RWPE2 (cell line): Measurements from ENCODE around the gene ZC3H15.
A peak's percentile ranks its signal among the peaks of the same experiment; 100 is the strongest.

Experiments used
- ATAC-seq: fragments of 200-7000 bp; cut with Tn5 transposase; 3 replicates; pipeline ENCODE4 v1.9.1; 2021; ENCODE audit warnings: low read depth
- DNase-seq: peaks from one replicate; pipeline ENCODE4 v3.0.0-alpha.2; 2020; ENCODE audit warnings: low spot score
- H3K27ac ChIP-seq: fragments of 450-650 bp; 2 replicates; pipeline ENCODE4 v1.5.1; 2017; ENCODE audit warnings: mild to moderate bottlenecking; ENCODE audit not compliant: poor library complexity, severe bottlenecking
- H3K27me3 ChIP-seq: fragments of 250-450 bp; sonication (Bioruptor Pico); 2 replicates; pipeline ENCODE4 v1.5.1; 2021; ENCODE audit warnings: mild to moderate bottlenecking, moderate library complexity; ENCODE audit not compliant: insufficient read depth, poor library complexity, severe bottlenecking
- H3K36me3 ChIP-seq: fragments of 250-450 bp; sonication (Bioruptor Pico); 2 replicates; pipeline ENCODE4 v1.5.1; 2020; ENCODE audit warnings: low read depth, mild to moderate bottlenecking, moderate library complexity
- H3K4me1 ChIP-seq: fragments of 250-450 bp; sonication (Bioruptor Pico); 2 replicates; pipeline ENCODE4 v1.5.1; 2021; ENCODE audit warnings: mild to moderate bottlenecking, moderate library complexity; ENCODE audit not compliant: insufficient read depth, poor library complexity, severe bottlenecking
- H3K4me3 ChIP-seq: fragments of 250-450 bp; sonication (Bioruptor Pico); 2 replicates; pipeline ENCODE4 v1.5.1; 2021; ENCODE audit warnings: mild to moderate bottlenecking, moderate library complexity; ENCODE audit not compliant: severe bottlenecking
- H3K9me3 ChIP-seq: fragments of 250-450 bp; sonication (Bioruptor Pico); 2 replicates; pipeline ENCODE4 v1.5.1; 2021; ENCODE audit warnings: mild to moderate bottlenecking, moderate library complexity; ENCODE audit not compliant: severe bottlenecking
- TF ChIP-seq, protein P1 (sequence below): fragments of 450-650 bp; IDR thresholded peaks from one replicate; pipeline ENCODE4 v1.5.1; 2017; ENCODE audit warnings: mild to moderate bottlenecking, moderate library complexity; ENCODE audit not compliant: poor library complexity, severe bottlenecking

The ZC3H15 gene

DNA sequence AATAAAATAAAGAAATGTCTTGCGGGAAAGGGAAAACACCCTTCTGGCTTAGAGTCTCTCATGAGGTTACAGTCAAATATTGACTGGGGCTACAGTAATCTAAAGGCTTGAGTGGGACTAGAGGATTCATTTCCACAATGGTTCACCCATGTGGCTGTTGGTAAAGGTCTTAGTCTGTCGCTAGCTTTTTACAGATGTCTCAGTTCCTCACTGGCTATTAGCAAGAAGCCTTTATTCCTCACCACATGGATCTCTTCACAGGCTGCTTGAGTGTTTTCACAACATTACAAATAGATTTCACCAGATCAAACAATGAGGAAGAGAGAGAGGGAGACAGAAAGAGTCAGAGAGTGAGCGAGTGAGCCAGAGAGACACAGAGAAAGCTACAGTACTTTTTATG, 8.3 kb upstream of the ZC3H15 start:
- ATAC-seq (no peak), DNase-seq (no peak)
- Histone ChIP-seq H3K27me3 (no peaks in the 10 kb centered on the region), H3K36me3 (no peaks in the 10 kb centered on the region), H3K4me1 (peaks cover 11% of the 10 kb centered on the region), H3K27ac (no peak overlapping the region), H3K9me3 (no peaks in the 10 kb centered on the region), H3K4me3 (no peak overlapping the region)
- TF ChIP-seq, protein P1, sequence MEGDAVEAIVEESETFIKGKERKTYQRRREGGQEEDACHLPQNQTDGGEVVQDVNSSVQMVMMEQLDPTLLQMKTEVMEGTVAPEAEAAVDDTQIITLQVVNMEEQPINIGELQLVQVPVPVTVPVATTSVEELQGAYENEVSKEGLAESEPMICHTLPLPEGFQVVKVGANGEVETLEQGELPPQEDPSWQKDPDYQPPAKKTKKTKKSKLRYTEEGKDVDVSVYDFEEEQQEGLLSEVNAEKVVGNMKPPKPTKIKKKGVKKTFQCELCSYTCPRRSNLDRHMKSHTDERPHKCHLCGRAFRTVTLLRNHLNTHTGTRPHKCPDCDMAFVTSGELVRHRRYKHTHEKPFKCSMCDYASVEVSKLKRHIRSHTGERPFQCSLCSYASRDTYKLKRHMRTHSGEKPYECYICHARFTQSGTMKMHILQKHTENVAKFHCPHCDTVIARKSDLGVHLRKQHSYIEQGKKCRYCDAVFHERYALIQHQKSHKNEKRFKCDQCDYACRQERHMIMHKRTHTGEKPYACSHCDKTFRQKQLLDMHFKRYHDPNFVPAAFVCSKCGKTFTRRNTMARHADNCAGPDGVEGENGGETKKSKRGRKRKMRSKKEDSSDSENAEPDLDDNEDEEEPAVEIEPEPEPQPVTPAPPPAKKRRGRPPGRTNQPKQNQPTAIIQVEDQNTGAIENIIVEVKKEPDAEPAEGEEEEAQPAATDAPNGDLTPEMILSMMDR, result no peak

DNA sequence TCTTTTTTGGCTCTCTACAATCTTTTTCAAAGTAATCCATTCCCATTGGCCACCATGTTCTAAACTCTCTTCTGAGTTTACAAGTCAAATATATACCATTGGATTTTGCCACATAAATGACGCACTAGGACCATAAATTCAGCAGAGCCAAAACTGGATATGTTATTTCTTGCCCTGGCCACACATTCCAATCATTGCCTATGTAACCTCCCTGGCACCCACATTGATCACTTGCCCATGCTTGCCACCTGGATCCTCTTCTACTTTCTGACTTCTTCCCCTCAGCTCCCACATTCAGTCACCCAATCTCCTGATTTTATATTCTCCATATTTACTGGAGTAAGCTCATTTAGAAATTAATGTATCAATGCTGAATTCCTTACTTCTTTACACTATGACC, 5.1 kb upstream of the ZC3H15 start:
- Histone ChIP-seq H3K4me1 (peaks cover 16% of the 10 kb centered on the region), H3K27ac (no peak overlapping the region), H3K27me3 (no peaks in the 10 kb centered on the region), H3K4me3 (no peak overlapping the region), H3K9me3 (no peaks in the 10 kb centered on the region), H3K36me3 (no peaks in the 10 kb centered on the region)
- no peak for DNase-seq
- TF ChIP-seq, protein P1, result no peak
- no peak for ATAC-seq

DNA sequence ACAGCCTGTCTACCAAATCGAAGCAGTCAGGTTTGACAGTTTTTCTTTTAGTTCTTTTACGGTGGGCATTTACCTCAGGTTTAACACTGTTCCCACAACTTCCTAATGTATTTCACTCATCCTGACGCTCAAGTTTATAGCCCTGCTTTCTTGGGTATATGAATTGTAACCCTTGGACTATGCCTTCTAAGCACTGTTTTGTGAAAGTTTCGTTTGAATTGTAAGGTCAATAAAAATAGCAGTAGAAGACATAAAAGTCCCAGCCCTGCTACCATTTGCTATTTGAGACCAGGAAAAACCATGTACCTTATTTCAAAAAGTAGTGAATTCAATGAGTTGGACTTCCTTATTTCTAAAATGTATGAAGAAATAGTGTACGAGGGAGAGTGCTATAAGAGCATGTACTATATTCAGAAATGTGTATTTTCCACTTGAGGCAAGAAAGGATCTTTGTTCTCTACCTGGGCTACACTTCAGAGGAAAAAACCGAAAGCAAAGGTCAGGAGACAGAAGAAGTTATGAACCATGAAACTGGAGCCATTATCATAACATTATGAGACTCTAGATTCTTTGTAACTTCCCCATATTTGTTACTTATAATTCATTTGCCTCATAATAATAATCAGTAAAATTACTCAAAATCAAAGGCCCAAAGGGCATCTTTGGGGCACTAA, 1.9 kb upstream of the ZC3H15 start:
- peaks cover 13% of the 10 kb centered on the region for H3K36me3 ChIP-seq
- peak overlapping the region; percentile 93 for H3K4me3 ChIP-seq
- TF ChIP-seq, protein P1, result no peak
- DNase-seq (no peak), ATAC-seq (no peak)
- no peaks in the 10 kb centered on the region for H3K27me3 ChIP-seq
- H3K27ac ChIP-seq, result no peak overlapping the region
- H3K9me3 ChIP-seq, result no peaks in the 10 kb centered on the region
- peaks cover 31% of the 10 kb centered on the region for H3K4me1 ChIP-seq

DNA sequence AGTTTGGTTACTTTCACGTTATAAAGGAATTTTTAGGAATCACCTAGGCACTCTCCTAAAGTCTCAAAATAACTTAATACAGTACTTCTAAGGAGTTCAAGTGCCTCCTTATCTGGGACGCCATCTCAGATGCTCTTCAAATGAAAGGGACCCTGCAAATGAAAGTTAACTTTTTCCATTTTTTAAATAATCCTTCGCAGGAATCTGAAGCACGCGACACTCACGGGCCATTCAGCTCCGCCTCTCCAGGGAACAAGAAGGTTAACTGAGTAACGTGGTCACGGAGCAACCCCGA, 537 bp upstream of the ZC3H15 start:
- DNase-seq (no peak), ATAC-seq (no peak)
- H3K27me3 ChIP-seq, result no peaks in the 10 kb centered on the region
- peaks cover 22% of the 10 kb centered on the region for H3K36me3 ChIP-seq
- H3K9me3 ChIP-seq, result no peaks in the 10 kb centered on the region
- peaks cover 35% of the 10 kb centered on the region for H3K4me1 ChIP-seq
- TF ChIP-seq, protein P1, result no peak
- peak overlapping the region; percentile 77 for H3K27ac ChIP-seq
- peak overlapping the region; percentile 93 for H3K4me3 ChIP-seq

DNA sequence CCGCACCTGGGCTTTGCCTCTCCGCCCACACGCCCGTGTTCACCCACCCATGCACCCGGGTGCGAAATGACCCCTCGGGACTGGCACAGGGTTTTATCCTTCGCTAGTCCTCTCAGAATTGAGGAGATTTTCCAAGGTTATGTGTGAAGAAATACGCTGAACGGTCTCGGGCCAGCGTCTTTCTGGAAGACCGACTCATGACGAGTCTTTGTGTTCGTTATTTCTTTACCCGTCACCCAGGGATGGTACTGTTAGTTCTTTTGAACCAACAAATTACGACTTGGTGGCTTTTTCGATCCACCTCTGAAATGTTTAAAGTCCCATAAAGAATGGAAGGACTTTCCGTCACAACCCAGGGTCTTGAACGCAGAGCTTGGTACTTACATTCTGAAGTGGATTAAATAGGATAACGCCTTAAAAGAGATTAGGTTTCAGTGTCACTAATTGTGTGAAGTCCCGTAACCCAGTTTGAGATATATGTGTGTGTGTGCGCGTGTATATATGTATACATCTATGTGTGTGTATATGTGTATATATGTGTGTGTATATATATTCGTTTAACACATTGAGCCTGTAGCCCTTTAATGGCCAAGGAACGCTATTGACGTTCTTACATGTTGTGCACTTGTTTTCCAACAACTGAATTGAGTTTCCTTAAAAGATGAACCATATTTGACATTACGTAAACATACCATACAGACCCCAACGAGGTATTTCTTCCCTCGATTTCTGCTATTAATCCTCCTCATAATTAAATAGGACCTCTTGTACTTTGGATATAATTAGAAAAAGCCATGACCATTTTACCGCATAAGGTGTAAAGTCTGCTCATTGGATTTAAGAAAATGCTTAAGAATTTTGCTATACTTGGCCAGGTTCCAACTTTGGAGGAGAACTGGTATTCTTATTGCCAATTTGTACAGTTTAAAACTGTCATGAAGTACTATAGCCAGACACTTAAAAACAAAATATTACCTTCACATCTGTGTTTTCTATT, 889 bp downstream of the ZC3H15 start:
- H3K9me3 ChIP-seq, result no peaks in the 10 kb centered on the region
- peaks cover 24% of the 10 kb centered on the region for H3K4me1 ChIP-seq
- H3K27ac ChIP-seq, result peak overlapping the region; percentile 77
- TF ChIP-seq, protein P1, result no peak
- peak overlapping the region; percentile 93 for H3K4me3 ChIP-seq
- H3K27me3 ChIP-seq, result no peaks in the 10 kb centered on the region
- ATAC-seq (no peak), DNase-seq (no peak)
- H3K36me3 ChIP-seq, result peaks cover 22% of the 10 kb centered on the region
